IPS DF 4.7 (cell line): ENCODE data around the gene C3orf52.

Source experiments
- DNase-seq: peaks from one replicate; pipeline ENCODE4 v3.0.0-alpha.2; 2013; ENCODE audit warnings: low spot score; ENCODE audit errors: extremely low read depth

C3orf52 gene

DNA sequence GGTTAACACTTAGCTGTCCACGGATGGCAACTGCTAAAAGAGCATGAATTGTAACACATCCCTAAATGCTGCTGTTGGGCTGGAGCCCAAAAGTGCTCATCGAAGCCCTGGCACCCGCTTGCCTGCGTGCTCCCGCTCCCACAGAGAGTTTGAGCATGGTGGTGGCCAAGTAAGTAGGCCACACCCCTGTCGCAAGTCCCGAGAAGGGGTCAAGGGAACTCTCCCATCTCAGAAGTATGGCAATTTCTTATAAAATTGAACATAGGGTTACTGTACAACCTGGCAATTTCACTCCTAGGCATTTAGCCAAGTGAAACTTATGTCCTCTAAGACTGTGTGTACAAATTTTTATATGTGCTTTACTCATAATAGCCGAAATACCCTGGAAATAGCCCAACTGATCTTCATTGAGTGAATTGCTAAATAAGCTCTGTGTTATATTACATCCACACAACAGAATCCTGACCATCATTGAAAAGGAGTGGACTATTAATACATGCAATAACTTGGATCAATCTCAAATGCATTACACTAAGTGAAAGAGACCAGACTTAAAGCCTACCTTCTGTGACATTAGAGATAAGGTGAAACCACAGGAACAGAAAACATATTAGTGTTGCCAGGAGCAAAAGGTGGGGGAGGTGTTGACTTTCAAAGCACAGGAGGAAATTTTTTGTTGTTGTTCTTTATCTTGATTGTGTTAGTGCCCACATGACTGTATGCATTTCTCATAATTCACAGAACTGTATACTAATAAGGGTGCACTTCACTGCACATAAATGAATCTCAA, 48.3 kb downstream of the C3orf52 start:
- DNase-seq, result no peak

DNA sequence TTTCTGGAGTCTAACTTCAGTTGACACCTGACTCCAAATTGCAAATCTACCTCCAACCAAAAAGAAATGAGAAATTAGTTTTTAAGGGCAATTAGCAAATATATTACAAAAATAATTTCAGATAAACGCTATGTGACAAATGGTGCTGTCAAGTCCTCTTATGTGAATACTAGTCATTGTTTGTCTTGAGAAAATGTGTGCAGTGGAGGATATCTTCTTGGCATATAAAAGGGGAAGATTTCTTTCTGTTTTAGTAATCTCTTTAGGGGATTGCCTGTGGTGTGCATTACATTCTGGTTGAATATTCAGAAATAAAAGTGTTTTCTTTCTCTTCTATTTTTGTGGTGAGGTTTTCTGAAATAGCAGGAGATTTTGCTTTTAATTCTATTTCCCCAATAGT, 49.9 kb downstream of the C3orf52 start:
- DNase-seq, result no peak

DNA sequence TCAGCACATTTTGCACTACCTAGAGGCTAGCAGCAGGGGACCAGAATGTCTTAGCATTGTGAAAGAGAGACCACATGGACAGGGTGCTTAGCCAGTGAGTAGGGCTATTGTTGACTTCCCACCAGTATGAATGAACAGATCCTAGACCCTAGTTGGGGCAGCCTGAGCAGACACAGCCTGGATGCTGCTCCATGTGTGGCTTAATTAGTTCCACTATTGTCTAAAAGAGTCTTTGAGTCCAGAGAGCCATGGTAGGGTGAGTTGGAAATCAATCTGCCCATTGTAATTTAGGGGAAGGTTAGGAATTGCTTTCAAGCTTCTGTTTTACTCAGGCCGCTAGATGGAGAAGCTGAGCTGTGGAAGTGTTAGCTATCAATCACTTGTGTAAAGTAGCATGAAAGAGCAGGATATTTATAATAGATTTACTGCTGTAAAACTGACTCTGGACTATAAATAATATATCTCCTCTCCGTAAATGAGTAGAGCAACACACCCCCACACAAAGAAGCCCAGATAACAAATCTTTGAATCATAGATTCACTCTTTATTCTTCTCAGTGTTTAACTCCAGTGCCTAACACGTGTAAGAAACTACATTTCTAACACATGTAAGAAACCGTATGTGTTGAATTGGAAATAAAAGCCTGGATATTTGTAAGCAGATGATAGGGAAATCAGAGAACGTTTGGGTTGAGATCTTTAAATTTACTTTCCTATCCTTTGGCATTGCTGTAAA, 50.9 kb downstream of the C3orf52 start:
- peak; percentile 60 for DNase-seq

DNA sequence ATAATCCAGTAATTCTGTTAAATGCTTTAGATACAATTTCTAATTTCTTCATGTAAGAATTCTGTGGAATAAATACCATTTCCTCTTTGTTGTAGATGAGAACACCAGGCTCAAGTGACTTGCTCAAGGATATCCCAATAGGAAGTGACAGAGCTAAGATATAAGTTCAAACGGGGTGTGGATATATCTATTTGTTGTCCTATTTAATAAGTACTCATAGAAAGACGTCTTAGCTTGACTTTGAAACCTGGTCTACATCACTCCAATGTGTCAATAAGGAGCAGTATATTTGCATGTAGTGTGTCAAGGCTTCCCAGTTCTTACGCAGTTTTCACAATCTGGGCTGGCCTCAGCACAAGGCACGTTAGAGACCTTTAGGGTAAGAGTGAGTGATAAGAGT, 51.6 kb downstream of the C3orf52 start:
- DNase-seq, result no peak

DNA sequence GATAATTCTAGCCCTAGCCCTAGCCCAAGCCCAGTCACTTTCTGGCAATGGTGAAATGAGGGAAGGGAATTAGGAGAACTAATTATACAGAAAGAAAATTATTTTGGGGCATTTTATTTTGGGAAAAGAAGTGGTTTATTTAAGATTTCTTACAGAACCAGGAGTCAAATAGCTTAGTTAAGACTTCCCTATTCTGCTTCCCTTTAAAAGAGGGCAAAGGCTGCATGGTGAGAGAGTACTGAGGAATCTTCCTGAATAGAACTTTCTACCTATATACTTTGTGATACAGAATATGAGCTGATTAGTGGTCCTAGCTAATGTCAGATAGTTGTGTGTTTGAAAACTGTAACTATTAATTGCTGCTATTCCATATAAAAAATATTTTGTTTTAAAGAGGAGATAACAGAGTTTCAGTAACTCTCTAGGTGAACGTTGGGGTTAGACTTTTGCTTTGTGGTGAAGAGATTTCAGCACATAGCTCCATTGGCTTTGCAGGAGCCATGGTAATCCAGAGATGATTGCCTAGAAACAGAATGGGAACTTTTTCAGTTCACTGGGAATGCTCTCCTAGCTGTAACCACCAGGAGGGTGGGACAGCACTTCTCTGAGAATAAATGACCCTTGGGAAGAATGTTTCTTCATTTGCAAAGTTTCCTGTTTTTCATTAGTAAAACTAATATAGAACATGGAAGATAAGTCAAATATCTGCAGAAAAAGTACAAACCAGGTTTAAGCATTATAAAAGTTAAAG, 52.2 kb downstream of the C3orf52 start:
- DNase-seq, result no peak

DNA sequence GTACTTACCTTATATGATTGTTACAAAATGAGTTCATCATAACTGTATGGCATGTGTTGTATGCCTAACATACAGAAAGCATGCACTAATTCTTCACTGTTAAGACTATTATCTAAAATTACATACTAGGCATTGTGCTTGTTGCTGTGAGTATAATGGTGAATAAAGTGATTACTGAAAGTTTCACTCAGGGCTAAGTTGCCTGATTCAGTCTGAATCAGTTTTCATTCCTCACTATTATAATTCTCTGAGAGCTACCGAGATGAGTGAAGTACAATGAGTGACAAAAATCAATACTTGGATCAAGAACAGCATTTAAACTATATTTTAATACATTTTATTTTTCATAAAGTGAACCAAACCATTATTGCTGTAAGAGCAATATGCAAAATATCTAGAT, 54.4 kb downstream of the C3orf52 start:
- no peak for DNase-seq

DNA sequence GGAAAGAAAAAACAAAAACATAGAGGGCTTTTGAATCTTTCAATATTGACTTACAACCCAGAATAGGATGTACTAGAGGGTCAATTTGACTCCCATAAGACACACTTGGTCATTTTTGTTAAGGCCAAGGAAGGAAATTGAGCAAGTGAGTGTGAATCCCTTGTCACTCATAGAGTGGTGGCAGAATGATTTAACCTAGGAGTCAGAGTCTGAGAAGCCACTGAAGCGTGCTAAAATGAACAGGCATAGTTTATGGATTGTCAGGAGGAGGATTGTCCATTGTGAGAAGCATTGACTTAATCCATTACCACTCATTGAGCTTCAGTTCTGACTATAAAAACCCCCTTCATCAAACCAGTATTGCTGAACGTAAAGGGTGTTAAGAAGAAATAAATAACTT, 55.1 kb downstream of the C3orf52 start:
- DNase-seq, result no peak

DNA sequence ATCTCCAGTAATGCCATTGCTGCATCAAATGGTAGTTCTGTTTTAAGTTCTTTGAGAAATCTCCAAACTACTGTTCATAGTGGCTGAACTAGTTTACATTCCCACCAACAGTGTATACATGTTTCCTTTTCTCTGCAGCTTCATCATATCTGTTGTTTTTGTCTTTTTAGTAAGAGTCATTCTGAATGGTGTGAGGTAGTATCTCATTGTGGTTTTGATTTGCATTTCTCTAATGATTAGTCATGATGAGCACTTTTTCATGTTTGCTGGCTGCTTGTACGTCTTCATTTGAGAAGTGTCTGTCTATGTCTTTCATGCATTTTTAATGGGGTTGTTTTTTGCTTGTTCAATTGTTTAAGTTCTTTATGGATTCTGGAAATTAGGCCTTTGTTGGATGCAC, 57.1 kb downstream of the C3orf52 start:
- no peak for DNase-seq

DNA sequence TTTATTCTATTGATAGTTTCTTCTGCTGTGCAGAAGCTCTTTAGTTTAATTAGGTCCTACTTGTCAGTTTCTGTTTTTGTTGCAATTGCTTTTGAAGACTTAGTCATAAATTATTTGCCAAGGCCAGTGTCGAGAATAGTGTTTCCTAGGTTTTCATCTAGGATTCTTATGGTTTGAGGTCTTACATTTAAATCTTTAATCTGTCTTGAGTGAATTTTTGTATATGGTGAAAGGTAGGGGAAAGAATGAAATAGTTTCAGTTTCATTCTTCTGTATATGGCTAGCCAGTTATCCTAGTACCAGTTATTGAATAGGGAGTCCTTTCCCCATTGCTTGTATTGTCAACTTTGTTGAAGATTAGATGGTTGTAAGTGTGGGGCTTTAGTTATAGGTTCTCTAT, 57.5 kb downstream of the C3orf52 start:
- no peak for DNase-seq

DNA sequence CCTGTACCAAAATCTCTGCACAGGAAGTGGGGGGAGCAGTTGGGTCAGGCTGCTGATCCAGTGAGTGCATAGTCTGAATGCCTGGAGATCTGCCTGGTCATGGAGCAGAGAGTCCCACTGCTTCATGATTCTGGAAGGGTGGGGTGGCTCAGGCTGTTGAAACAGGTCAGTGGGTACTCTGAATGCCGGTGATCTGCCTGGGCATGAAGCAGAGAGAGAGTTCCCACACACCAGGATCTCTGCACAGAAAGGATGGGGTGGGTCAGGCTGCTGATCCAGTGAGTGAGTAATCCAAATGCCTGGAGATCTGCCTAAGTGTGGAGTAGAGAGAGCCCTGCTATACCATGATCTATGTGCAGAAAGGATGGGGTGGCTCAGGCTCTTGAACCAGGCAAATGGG, 62.9 kb downstream of the C3orf52 start:
- no peak for DNase-seq

DNA sequence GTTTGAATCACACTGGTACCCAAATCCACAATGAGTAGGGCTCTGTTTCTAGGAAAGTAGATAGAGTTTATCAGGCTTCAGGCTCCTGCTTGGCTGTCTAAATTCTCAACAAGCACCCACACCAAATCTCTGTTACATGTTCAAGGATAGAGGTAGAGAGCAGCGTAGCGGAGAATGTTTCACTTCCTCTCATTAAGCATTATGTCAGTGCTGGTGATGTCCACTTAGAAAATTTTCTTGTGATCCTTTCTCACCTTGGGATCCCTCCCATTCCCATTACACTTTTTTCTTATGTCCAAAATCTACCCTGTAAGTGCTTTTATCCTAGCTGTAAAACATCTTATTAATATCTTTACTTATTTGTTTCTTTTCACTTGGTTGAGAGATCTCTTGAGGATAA, 81.6 kb downstream of the C3orf52 start:
- DNase-seq, result no peak
